Prostate gland (tissue), 2 donors: ENCODE data around the gene NPIPB5.
"Not testable (repeated sequence)": the region's sequence is repeated elsewhere in the genome, so short reads cannot be mapped to it uniquely, and the experiment has no call there.

Source experiments
- CTCF ChIP-seq, 4 experiments: fragments of 200-600 bp in 2 of 4; fragments of 450-650 bp in 2 of 4; sonication (generic) in 2 of 4; IDR thresholded peaks; 1 replicate in 3 of 4; 2 replicates in 1 of 4; pipeline ENCODE4 v1.5.1; 2016 to 2019; ENCODE audit warnings: antibody characterized with exemption in 4 of 4, mild to moderate bottlenecking in 2 of 4, moderate library complexity in 2 of 4
- POLR2AphosphoS5 ChIP-seq: sonication (generic); formaldehyde crosslinking; IDR thresholded peaks from one replicate; pipeline ENCODE4 v1.6.1; 2017; ENCODE audit warnings: antibody characterized with exemption

GRCh38 chr16:22551143-22551542, 40.5 kb downstream of the NPIPB5 start:
- not testable (repeated sequence) for TF ChIP-seq CTCF (IDR thresholded peaks at IDR 0.05); POLR2AphosphoS5
